ENCODE measurements around the gene TMEM94. TPM values are rescaled to one million over a fixed set of nuclear protein-coding genes. Genes with fewer than 3 reads are reported as not detected.

Gene TMEM94
- total RNA-seq, 1 donor: 28.5 TPM

DNA sequence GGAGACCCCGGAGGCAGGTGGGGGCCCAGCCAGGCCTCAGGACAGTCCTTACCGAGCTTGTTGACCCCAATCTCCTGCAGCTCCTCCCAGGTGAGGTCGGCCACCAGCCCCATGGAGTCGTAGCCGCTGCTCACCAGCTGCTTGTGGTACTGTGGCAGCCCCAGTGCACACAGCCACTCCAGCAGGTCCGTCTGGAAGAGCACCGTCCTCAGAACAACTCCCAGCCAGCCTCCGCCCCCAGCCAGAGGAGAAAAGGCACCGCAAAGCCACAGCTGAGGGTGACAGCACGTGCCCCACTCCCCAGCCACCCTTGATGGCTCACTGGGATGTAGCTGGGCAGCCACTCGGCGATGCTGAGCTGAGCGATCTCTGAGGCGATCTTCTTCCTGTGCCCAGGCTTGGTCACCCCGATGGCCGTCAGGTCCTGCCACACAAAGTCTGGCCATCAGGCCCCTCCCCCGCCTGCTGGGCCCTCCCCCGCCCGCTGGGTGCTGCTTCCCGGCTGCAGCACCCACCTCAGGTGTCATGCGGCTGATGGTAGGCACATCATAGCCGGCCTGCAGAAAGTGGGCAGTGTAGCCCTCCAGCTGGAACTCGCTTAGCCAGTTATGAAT, 47.0 kb downstream of the TMEM94 start:
- no peak overlapping the region for H3K4me3 ChIP-seq (ENCODE audit: low read depth, low read length)
- TF ChIP-seq, protein P1, sequence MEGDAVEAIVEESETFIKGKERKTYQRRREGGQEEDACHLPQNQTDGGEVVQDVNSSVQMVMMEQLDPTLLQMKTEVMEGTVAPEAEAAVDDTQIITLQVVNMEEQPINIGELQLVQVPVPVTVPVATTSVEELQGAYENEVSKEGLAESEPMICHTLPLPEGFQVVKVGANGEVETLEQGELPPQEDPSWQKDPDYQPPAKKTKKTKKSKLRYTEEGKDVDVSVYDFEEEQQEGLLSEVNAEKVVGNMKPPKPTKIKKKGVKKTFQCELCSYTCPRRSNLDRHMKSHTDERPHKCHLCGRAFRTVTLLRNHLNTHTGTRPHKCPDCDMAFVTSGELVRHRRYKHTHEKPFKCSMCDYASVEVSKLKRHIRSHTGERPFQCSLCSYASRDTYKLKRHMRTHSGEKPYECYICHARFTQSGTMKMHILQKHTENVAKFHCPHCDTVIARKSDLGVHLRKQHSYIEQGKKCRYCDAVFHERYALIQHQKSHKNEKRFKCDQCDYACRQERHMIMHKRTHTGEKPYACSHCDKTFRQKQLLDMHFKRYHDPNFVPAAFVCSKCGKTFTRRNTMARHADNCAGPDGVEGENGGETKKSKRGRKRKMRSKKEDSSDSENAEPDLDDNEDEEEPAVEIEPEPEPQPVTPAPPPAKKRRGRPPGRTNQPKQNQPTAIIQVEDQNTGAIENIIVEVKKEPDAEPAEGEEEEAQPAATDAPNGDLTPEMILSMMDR (IDR thresholded peaks at IDR 0.05; ENCODE audit: insufficient read depth, low read depth, low read length): no peak
- DNase-seq (ENCODE audit: low read depth): no peak

DNA sequence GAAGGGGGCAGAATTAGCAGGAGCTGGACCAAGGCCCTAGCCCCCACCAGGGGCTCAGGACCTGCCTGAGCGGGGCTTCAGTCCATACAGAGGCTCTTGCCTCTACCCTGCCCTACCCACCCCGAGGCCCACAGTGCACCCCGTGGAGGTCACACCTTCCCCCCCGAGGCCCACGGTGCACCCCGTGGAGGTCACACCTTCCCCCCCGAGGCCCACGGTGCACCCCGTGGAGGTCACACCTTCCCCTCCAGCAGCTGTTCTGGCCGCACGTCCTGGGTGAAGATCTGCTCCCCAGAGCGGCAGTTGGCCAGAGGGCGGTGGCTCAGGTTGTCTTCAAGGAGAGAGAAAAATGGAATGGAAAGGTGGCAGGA, 47.5 kb downstream of the TMEM94 start:
- TF ChIP-seq, protein P1 (IDR thresholded peaks at IDR 0.05; ENCODE audit: insufficient read depth, low read depth, low read length): no peak
- no peak overlapping the region for H3K4me3 ChIP-seq (ENCODE audit: low read depth, low read length)
- DNase-seq (ENCODE audit: low read depth): no peak

DNA sequence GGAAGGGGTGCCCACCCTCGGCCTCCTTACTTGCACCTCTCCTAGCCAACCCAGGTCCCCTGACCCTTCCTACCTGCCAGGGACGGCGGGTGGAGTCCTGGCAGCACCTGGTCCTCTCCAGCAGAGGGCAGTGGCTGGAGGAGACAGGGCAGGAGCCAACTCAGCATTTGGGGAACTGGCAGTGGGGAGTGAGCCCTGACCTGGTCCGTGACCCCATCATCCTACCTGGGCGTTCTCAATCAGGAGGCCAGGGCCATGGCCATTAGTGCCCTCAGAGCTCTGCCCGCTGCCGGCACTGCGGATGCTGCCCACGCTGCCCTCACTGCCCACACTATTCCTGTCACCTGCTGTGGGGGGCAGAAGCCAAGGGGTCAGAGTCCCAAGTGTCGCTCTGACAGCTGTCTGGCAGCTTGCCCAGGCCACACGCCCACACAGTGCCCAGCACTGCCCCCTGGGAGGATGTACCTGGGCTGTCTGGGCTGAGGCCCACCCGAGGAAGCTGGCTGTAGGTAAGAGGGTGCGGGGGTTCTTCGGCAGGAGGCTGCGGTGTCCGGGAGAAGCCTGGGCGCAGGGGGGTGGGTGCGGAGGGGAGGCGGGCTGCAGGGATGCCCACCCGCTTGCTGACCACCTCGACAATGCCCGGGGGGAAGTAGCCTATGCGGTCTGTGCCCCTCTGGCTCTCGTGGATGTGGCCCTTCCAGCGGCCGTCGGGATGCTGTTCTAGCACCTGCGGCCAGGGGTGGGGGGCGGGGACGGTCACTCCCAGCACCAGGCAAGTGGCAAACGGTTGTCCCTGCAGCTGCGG, 48.1 kb downstream of the TMEM94 start:
- no peak overlapping the region for H3K4me3 ChIP-seq (ENCODE audit: low read depth, low read length)
- TF ChIP-seq, protein P1 (IDR thresholded peaks at IDR 0.05; ENCODE audit: insufficient read depth, low read depth, low read length): peak; percentile 63
- DNase-seq (ENCODE audit: low read depth): no peak

DNA sequence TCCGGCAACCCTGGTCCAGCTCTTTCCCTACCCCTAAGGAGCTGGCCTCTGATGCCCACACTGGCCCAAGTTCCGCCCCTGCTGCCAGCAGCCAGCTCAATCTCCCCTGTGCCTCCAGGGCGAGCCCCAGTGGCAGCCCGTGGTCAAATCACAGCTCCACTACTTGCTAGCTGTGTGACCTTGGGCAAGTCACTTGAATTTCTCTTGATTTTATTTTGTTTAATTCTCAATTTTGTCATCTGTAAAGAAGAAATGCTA, 48.6 kb downstream of the TMEM94 start:
- TF ChIP-seq, protein P1 (IDR thresholded peaks at IDR 0.05; ENCODE audit: insufficient read depth, low read depth, low read length): no peak
- no peak overlapping the region for H3K4me3 ChIP-seq (ENCODE audit: low read depth, low read length)
- DNase-seq (ENCODE audit: low read depth): no peak

DNA sequence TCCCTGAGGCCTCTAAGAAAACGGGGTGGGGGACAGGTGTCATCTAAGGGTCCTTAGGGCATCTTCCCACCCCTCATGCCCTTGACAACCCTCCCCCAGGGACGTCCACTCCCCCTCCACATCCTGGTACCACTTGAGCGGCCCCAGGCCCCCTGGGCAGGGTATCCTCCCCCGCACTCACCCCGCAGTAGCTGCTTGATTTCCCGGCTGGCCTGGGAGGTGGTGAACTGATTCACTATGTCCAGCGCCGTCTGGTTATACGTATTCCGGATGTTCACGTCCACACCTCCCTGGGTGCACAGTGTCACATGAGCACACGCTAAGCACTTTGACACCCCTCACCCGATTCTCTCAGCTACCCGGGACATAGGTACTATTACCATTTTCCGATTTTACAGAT, 49.2 kb downstream of the TMEM94 start:
- DNase-seq (ENCODE audit: low read depth): no peak
- TF ChIP-seq, protein P1 (IDR thresholded peaks at IDR 0.05; ENCODE audit: insufficient read depth, low read depth, low read length): no peak
- H3K4me3 ChIP-seq (ENCODE audit: low read depth, low read length): no peak overlapping the region

DNA sequence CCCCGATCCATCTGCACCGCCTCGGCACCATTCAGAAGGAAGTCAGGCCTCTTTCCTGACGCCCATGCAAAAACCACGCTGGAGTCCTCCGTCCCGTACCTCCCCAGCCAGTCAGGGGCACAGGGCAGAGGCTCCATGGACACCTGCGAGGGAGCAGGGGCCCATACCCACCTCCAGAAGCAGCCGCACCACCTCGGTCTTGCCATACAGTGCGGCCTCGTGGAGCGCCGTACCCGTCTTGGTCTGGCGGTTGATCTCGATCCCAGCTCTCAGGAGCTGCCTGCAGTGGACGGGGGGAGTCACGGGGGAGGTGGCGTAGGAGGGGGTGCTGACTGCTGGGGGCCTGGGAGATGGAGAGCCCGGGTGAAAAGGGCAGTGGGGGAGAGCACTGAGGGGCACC, 49.7 kb downstream of the TMEM94 start:
- TF ChIP-seq, protein P1 (IDR thresholded peaks at IDR 0.05; ENCODE audit: insufficient read depth, low read depth, low read length): no peak
- no peak for DNase-seq (ENCODE audit: low read depth)
- H3K4me3 ChIP-seq (ENCODE audit: low read depth, low read length): no peak overlapping the region

DNA sequence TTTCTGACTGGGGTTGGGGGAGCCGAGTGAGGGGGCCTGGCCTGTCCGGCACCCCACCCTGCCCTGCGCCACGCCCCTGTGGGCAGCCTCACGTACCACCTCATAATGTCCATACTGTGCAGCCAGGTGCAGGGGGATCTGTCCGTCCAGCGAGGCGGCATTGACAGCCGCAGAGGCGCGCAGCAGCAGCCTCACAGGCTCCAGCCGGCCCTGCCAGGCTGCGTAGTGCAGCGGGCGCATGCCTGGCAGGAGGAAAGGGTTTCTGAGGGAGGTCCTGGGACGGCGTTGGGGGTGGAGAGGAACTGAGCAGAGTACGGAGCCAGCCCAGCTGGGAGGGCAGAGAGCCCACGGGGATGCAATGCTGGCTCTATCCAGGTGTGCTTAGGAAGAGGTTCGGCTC, 50.5 kb downstream of the TMEM94 start:
- DNase-seq (ENCODE audit: low read depth): no peak
- TF ChIP-seq, protein P1 (IDR thresholded peaks at IDR 0.05; ENCODE audit: insufficient read depth, low read depth, low read length): no peak
- no peak overlapping the region for H3K4me3 ChIP-seq (ENCODE audit: low read depth, low read length)

Data from fibroblast of villous mesenchyme (primary cell).